ENCODE measurements around the gene TMEM51.

Gene TMEM51

DNA sequence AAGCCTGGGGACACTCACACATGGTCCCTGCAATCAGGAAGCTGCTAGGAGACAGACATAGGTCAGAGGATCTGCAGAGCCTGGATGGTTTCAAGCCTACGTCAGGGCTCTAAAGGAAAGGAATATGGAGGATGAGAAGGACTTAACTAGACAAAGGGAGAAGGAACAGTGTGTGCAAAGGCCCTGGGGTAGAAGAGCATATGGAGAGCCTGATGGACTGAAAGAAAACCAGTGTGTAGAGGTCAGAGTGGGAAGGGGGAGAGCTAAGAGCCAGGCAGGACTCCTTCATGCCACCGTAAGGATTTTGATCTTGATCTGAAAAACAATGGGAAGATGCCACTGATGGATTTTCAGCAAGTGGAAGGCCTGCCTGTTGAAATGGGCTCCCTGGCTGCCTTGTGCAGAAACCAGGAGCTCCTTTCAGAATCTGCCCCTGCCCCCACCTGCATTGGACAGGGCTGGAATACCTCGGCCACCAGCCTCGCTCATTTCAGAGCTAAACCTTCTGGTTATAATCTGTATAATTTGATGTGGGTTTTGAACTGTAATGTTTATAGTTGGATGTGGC is 102.1 kb downstream of the TMEM51 start:
- DNase-seq: no peak

DNA sequence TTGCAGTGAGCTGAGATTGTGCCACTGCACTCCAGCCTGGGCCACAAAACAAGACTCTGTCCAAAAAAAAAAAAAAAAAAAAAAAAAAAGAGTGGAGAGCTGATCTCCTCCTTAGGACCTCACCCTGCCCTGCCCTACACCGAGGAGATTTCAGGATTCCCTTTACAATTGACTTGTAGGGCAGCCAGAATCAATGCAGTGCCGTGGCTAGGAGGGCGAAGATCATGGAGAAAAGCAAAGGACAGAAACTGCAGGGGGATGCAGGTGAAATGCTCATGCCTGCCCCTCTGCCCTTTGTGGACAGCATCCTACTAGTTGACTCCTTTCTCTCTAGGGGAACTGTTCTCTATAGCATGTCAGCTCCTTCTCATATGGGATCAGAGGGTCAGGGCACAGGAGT is 103.0 kb downstream of the TMEM51 start:
- DNase-seq: no peak

DNA sequence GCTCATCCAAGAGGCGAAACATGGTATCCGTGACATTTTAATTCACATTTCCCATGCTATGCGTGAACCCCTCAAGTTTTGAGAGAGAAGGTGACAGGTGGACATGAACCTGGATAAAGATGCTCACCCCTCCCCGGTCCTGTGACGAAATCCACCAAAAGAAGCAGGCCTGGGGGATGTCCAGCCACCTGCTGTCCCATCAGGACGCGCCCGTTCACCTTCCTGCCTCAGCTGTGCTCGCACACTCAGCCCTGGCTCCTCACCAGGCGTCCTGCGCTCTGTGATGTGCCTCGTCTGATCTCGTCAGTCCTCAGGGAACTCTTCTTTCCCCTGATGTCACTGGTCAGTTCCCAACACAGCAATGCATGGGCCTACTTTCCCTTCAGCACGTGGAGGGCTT is 103.8 kb downstream of the TMEM51 start:
- DNase-seq: no peak

DNA sequence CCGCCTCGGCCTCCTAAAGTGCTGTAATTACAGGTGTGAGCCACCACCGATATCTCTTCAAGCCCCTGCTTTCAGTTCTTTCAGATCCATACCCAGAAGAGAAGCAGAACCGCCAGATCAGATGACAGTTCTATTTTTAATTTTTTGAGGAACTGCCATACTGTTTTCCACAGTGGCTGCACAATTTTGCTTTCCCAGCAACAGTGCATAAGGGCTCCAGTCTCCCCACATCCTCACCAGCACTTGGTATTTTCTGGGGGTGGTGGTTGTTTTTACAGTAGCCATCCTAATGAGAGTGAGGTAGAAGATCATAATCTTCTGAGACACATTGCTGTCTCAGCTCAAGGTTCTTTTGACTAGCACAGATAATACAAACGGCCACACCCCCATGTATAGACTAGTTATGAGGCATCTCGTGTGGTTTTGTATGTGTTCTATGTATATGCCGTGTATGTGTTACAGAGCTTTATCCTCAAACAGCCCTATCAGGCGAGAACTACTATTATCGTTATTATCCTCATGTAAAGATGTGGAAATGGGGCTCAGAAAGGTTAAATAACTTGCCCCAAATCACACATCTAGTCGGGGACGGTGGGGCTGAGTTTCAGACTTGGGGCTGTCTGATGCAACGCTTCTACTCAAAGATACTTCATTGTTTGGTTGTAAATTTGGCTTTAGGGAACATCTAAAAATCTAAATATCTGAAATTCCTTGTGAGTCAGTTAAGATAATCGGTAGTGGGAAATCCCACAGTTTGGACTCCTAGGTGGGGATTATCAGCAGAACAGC is 105.5 kb downstream of the TMEM51 start:
- DNase-seq: no peak

DNA sequence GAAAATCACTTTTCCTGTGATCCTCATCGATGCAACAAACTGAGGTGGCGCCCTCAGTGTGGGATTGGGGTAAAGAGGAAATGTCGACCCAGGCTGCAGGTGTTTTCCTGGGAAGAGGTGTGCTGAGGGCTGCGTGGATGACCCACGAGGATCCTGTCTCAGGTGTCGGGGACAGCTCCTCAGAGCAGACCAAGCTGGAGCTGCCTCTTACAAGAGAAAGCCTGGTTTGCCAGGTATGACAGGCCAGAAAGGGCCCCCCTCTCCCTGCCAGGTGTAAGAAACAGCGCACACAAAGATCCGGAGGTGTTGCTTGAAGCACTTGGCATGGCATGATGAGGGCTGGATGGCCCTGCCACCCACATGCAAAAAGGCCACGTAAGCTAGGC is 106.1 kb downstream of the TMEM51 start:
- no peak for DNase-seq

DNA sequence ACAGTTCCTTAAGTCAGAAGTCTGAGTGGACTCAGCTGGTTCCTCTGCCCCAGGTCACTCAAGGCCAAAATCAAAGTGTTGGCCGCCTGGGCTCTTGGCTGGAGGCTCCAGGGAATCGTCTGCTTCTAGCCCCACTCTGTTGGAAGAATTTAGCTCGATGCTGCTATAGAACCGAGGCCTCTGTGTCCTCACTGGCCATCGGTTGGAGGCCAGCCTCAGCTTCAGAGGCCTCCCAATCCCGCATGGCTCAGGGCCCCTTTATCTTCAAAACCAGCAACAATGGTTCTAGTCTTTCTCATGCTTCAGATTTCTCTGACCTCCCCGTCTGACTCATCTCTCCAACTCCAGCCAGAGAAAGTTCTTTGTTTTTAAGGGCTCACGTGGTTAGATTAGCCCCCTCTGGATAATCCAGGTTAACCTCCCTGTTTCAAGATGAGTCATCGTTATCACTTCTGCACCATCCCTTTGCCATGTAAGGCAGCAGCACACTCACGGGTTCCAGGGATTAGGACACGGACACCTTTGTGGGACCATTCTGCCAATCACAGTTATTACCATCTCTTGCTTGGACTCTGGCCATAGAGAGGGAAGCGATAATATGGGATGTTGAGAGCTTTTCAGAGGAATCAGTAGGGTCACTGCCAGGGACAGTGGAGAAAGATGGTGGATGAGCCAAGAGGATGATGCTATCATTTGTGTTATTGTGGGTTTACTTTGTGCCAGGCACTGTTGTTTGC is 107.0 kb downstream of the TMEM51 start:
- no peak for DNase-seq

DNA sequence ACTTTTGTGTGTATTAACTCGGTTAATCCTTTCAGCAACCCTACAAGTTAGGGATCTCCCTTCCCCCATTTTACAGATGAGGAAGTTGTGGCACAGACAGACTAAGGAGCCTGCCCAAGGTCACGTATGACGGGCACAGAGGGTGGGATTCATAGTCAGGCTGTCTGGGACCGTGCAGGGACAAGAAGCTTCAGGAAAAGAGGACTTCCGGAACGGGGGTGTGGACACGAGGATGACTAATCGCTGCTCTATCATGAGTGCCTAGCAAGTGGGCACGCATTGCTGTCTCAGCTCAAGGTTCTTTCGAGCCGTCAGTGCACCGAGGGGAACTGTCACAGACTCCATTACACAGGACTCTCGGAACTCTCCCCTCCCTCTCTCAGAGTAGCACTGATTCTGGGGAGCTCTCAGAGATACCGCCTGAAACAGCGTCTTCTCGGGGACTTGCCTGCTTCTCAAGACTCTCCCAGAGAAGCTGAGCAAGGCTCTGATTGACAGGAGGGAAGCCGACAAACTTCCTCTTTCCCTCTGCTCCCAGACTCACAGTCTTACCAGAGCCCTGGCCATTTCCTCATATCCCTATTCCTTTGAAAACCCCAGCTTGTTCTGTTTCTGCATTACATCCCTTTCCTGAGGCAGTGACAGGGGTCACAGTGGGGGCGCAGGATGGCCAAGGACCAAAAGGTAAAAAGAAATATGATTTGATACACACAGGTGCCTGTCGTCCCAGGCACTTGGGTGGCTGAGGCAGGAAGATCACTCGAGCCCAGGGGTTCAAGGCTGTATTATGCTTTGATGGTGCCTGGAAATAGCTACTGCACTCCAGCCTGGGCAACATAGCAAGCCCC is 107.8 kb downstream of the TMEM51 start:
- DNase-seq: no peak

DNA sequence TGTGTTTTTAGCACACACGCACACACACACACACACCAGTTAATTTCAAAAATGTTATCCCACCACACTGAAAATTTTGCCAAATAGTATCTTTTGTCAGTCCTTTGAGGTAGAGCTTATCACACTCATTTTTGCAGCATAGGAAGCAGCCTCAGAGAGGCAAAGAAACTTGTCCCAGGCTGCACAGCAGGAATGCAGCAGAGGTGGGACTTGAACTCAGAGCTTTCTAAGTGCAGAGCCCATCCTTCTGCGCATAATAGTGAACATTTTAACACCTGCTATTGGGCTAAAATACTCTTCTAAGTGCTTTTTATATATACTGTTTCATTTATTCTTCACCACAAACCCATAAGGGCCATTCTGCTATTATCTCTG is 108.4 kb downstream of the TMEM51 start:
- no peak for DNase-seq

DNA sequence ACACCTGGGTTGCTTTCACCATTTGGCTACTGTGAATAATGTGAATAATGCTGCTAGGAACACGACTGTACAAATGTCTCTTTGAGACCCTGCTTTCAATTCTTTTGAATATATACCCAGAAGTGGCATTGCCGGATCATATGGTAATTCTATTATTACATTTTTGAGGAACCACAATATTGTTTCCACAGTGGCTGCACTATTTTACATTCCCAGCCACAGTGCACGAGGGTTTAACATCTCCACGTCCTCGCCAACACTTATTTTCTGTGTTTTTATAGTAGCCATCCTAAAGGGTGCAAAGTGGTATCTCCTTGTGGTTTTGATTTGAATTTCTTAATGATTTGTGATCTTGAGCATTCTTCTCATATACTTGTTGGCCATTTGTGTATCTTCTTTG is 109.2 kb downstream of the TMEM51 start:
- DNase-seq: no peak

DNA sequence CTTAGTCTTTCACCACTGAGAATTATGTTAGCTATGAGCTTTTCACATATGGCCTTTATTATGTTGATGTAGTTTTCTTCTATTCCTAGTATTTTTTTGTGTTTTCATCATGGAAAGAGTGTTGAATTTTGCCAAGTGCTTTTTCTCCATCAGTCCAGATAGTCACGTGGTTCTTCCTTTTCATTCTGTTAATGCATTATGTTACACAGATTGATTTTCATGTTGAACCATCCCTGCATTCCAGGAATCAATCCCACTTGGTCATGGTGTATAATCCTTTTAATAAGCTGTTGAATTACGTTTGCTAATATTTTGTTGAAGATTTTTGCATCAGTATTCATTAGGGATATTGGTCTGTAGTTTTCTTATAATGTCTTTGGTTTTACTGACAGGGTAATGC is 111.2 kb downstream of the TMEM51 start:
- no peak for DNase-seq
